Transverse colon (tissue), 4 donors: ENCODE results near the gene TLK2.
"Not testable (repeated sequence)": the region's sequence is repeated elsewhere in the genome, so short reads cannot be mapped to it uniquely, and the experiment has no call there.

Experiments
- EP300 ChIP-seq: sonication (generic); formaldehyde crosslinking; IDR thresholded peaks from one replicate; pipeline ENCODE4 v1.6.1; 2017; ENCODE audit warnings: antibody characterized with exemption, low read depth
- POLR2AphosphoS5 ChIP-seq, 3 donors: sonication (generic); formaldehyde crosslinking; IDR thresholded peaks; one replicate each; pipeline ENCODE4 v1.6.1; 2016; ENCODE audit warnings: antibody characterized with exemption in 3 of 3
- TF ChIP-seq, protein P1 (sequence below), 5 experiments: fragments of 200-600 bp in 3 of 5; fragments of 450-650 bp in 2 of 5; sonication (generic) in 3 of 5; IDR thresholded peaks; 1 replicate in 2 of 5; 2 replicates in 3 of 5; pipeline ENCODE4 v1.5.1; 2016 to 2017; ENCODE audit warnings: antibody characterized with exemption in 5 of 5, inconsistent platforms in 3 of 5, mild to moderate bottlenecking in 2 of 5, moderate library complexity in 1 of 5

GRCh38 chr17:62498796-62499195 lies 20.2 kb downstream of the TLK2 start:
- TF ChIP-seq, protein P1, sequence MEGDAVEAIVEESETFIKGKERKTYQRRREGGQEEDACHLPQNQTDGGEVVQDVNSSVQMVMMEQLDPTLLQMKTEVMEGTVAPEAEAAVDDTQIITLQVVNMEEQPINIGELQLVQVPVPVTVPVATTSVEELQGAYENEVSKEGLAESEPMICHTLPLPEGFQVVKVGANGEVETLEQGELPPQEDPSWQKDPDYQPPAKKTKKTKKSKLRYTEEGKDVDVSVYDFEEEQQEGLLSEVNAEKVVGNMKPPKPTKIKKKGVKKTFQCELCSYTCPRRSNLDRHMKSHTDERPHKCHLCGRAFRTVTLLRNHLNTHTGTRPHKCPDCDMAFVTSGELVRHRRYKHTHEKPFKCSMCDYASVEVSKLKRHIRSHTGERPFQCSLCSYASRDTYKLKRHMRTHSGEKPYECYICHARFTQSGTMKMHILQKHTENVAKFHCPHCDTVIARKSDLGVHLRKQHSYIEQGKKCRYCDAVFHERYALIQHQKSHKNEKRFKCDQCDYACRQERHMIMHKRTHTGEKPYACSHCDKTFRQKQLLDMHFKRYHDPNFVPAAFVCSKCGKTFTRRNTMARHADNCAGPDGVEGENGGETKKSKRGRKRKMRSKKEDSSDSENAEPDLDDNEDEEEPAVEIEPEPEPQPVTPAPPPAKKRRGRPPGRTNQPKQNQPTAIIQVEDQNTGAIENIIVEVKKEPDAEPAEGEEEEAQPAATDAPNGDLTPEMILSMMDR (IDR thresholded peaks at IDR 0.05), result not testable (repeated sequence)
- not testable (repeated sequence) for TF ChIP-seq EP300; POLR2AphosphoS5 (IDR thresholded peaks at IDR 0.05)
